Measurements from ENCODE around the gene USP48. TPM values are rescaled to one million over a fixed set of nuclear protein-coding genes. Genes with fewer than 3 reads are reported as not detected.

USP48 gene
- total RNA-seq, 1 experiment from 2014 or later: 19.8 TPM

DNA sequence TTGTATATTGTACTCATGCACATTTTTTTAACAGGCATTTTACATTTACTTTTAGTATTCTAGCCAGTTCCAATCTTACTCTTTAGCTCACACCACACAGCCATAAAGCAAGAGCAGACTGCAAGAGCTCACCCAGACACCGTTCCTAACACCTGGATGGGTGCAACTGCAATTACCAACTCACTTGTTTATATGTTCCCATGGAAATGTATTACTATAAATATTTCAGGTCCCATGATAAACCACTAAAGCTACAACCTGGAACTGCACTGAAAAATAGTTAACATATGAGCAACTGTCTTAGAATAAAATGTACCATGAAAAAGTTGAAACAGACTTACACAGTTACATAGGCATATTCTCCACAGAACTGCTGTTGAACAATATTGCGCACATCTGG, 30.8 kb downstream of the USP48 start:
- DNase-seq (ENCODE audit: extremely low read depth, low read depth): no peak

DNA sequence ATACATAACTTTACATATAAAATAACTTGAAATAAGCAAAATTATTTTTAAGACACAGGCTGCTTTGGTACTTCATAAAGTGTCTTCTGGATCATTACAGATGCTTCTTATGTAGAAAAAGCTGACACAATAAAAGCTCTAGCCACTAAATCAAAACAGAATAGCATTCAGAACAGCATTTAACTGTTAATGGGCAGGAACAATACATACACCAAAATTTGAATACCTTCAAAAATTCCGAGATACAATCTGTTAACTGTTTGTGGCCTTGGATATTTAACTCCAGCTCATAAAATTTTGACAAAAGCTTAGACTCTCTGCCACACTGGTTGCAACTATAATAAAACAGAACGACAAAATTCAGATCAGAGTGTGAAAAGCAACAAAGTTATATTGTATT, 31.7 kb downstream of the USP48 start:
- DNase-seq (ENCODE audit: extremely low read depth, low read depth): no peak

DNA sequence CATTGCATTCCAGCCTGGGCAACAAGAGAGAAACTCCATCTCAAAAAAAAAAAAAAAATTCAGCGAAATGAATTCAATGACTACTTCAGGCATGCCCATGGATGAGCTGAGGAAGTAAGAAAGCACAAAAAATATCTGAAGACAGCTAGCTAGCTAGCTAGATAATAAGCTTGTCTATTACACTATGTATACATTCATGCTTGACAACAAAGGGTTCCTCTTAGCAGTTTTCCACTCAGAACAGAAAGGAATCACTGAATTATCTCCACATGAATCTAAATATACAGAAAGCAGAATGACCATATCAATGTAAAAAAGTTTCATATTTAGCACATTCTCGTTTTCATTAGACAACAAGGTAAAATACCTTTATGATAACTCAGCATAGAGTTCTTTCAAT, 32.1 kb downstream of the USP48 start:
- DNase-seq (ENCODE audit: extremely low read depth, low read depth): no peak

DNA sequence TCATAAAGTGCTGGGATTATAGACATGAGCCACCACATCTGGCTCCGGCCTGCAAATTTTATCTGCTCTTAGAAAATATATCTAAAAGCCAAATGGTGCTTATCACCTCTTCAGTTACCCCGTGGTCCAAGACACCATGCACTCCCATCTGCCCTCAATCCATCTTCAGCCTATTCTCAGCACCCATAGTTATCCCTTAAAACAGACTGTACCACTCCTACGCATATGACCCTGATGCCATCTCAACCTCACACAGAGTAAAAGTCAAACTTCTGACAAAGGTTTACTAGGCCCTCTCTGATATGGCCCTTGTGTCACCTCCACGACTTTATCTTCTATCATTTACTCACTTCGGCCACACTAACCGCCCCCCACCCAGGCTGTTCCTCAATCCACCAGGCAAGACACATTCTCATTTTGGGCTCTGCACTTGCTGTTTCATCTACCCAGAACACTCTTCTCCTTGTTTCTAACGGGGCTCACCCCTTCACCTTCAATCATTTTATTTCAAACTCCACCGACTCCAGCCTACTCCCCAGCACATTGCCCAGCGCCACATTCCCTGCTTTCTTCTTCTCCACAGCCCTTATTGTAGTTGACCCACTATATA, 33.0 kb downstream of the USP48 start:
- no peak for DNase-seq (ENCODE audit: extremely low read depth, low read depth)

DNA sequence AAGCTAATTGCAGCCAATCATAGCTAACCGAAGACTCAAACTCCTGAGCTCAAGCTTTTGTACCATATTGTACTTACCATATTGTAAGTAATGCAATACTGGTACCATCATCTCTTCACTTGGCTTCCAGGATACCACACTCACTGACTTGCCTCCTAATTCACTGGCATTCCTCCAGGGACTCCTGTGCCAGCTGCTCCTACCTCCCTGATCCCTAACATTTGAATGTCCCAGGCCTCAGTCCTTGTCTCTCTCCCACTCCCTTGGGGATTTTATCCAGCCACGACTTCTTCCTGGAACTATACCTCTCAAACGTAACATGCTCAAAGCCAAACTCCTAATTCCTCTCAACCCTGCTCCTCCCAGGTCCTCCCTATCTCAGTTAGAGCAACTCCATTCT, 33.8 kb downstream of the USP48 start:
- no peak for DNase-seq (ENCODE audit: extremely low read depth, low read depth)

DNA sequence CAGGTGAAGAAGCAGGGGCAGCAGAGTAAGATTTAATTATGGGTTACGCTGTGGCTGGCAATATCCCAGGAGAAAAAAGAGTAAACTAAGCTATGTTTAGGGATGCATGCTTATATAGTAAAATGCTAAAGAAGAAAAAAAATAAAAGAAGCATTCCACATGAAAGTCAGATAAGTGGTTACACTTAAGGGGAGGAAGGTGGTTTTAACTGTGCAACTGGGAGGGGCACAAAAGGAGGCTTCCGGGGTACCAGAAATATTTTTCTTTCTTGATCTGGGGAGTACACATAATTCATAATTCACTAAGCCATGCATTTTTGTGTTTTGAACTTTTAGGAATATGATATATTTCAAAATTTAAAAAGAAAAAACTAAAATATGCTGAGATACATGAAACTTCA, 39.5 kb downstream of the USP48 start:
- no peak for DNase-seq (ENCODE audit: extremely low read depth, low read depth)

DNA sequence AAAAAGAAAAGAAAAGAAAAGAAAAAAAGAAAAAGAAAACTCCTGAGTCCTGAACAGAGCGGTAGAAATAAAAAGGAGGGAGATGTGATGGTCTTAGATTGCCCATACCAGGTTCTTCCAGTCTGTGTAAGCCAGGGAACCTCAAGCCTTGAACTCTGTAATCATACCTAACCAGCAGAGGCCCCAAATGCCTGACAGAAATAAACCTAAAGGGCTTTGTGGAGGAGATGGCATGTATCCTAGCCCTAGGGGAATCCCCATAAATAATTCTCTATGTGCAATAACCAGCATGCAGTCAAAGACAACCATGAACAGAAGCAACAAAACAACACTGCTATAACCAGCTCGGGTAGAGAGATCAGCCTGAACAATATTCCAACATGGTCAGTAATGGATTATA, 40.4 kb downstream of the USP48 start:
- no peak for DNase-seq (ENCODE audit: extremely low read depth, low read depth)

DNA sequence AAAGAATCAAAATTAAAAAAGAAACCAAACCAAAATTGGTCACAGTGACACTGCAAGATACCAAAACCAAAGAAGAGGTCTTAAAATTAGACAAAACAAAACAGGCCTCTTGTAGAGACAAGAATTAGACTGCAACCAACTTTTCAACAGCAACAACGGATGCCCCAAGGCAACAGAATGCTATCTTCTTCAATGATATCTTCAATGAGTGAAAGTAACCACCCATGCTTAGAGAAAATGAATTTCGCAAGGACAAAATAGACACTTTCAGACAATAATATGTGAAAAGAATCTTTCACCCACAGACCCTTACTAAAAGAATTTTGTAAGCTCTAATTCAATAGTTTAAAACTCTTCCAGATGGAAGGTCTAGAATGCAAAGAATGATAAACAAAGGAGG, 41.7 kb downstream of the USP48 start:
- no peak for DNase-seq (ENCODE audit: extremely low read depth, low read depth)

DNA sequence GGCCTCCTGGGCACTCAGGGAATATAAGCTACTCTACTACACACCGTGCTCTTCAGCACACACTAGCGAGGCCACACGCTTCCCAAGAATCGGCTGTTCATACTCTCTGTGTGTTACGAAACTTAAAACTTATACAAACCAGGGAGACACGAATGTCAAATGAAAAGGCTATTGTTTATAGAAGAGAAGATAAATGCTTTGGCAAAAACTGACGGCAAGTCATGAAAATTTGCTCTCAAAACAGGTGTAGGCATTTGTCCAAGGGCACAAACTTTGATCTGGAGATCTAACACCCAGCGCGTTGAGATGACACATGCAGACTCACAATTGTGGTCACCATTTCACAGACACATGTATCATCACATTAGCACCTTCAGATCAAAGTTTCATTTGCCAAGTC, 46.1 kb downstream of the USP48 start:
- no peak for DNase-seq (ENCODE audit: extremely low read depth, low read depth)

DNA sequence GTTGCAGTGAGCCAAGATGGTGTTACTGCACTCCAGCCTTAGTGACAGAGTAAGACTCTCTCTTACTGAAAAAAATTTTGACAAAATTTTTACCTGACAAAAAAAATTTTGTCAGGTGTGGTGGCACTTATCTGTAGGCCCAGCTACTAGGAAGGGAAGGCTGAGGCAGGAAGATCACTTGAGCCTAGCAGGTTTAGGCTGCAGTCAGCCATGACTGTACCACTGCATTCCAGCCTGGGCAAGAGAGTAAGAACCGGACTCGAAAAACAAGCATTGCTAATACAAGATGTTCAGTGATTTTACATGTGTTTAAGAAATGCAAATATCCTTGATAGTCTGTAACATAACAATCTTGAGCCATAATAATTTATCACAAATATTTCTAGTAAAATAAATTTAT, 46.9 kb downstream of the USP48 start:
- no peak for DNase-seq (ENCODE audit: extremely low read depth, low read depth)

DNA sequence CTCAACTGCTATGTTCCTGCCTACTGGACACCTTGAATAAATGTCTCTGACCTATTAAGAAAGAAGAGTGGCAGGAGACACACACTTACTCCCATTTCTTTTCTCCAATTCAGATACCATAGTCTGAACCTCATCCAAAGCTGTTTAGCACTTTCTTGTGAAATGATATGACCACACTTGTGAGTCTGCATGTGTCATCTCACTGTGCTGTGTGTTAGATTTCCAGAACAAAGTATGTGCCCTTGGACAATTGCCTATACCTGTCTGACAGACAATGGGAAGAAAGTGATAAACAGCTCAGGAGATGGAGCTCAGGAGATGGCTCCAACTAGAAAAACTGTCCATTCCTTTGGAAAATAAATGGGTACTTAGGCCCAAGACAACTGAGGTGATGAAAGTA, 48.4 kb downstream of the USP48 start:
- no peak for DNase-seq (ENCODE audit: extremely low read depth, low read depth)

DNA sequence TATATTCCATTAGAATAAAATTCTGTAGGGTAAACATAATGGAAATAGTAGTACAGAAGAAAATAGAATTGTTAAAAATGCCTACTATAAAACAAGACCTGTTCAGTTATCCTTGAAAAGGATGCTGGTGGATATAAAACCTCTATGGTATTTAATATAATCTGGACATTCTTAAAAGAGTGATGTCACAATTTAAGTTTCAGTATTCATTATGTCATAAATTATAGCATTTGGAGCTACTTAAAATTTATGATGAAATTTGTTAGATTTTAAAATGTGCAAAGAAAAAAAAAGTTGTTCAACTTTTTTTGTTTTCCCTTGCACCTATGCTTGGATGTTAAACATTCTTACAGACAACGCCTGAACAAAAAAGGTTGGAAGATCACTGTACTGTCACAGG, 50.3 kb downstream of the USP48 start:
- no peak for DNase-seq (ENCODE audit: extremely low read depth, low read depth)

DNA sequence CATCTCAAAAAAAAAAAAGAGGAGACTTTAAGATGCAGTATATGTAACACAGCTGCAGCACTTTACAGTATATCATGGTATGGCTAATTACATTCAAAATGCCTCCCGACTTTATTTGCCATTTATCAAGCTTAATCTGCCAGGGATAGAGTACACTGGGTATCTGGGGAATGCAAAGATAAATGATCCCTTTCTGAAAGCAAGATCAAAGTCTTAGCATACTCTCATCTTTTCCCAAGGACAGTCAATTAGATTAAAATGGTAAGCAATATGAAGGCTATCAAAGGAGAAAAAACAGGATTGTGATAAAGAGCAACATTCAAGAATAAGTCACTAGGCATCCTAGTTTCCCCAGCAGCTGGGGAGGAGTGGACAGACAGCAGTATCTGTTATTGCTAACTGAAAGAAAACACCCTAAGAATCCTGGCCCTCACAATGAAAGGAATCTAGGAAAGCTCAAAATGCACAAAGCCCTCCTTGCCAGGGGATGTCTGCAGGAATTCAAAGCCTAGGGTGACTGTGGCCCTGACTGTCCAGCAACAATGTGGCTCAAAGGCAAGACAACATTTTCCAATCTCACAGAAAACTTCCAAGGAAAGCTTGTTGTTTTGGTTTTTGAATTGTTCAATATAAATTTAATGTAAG, 57.1 kb downstream of the USP48 start:
- DNase-seq (ENCODE audit: extremely low read depth, low read depth): no peak

DNA sequence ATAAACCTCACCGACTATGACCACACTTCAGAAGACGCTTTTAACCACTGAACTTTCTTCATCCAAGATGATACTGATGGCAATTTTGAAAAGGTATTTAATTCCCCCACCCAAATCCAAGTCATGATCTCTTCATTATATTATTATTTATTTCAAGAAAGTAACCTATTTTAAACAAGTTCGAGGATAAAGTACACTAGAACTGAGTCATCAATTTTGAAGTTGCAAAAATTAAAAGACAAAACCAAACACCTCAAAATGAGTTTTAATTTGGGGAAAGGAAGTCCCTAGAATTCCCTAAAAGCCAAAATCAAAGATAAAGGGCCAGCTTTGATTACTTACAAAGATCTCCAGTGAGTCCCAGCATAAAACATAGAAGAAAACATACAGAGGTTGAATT, 58.4 kb downstream of the USP48 start:
- DNase-seq (ENCODE audit: extremely low read depth, low read depth): no peak

DNA sequence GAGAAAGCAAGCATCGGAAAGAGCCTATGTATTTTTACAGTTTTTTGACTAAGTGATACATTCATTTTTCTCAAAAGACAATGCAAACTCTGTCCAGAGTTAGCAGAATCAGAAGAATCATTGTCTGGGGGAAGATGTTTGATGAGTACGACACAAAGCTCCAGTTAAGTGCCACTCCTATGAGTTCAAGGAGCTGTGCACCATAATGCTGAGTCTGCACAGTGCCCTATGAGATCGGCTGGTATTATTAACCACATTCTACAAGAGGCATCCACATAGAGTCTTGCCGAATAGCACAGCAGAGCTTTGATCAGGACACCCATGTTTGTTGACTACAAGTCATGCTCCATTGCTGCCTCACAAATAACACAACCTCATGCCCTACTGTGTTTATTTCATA, 58.9 kb downstream of the USP48 start:
- DNase-seq (ENCODE audit: extremely low read depth, low read depth): no peak

DNA sequence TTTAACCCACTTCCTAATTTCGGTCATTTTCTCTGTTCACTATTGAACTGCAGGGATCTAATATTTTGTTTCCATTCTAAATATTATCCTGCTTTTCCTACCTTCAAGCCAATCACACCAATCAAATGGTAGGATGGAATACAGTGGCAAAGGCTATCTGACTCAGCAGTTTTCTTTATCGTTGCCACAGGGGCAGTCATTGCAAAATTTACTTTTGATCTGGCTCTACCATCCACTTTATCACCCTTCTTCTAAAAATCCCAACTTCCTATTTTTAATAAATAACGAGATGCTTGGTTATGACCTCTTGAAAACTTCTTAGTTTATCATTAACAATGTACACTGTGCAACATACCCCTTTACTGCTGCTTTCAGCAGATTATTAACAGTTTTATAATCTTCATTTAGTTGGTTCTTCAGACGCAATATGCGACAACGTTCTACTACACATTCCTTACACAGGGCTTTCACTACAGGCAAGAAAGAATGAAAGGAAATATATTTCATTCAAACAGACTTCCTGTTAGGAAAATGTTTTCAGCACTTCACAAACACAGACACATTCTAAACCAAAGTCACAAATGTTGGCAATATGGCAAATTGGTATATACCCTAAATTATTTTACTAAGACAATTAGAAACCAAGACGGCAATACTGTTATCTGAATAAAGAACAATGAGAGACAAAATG, 61.5 kb downstream of the USP48 start:
- DNase-seq (ENCODE audit: extremely low read depth, low read depth): no peak

DNA sequence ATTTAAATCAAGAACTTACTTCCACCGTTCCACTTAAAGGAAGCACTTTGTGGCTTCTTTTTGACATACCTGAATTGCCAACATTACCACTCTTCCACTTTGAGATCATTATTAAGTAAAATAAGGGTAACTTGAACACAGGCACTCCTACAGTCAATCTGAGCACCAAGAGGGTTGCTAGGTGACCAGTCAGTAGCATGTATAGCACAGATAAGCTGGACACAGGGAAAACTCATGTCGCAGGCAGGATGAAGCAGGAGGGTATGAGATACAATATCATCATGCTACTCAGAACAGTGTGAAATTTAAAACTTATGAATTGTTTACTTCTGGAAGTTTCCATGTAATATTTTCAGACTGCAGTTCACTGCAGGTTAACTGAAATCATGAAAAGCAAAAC, 66.8 kb downstream of the USP48 start:
- no peak for DNase-seq (ENCODE audit: extremely low read depth, low read depth)

DNA sequence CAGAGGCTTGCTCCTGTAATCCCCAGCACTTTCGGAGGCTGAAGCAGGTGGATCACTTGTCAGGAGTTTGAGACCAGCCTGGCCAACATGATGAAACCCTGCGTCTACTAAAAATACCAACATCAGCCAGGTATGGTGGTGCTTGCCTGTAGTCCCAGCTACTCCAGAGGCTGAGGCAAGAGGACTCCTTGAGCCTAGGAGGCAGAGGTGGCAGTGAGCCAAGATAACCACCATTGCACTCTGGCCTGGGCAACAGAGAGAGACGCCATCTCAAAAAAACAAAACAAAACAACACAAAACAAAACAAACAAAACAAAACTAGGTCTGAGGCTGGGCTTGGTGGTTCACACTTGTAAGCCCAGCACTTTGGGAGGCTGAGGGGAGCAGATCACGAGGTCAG, 75.1 kb downstream of the USP48 start:
- DNase-seq (ENCODE audit: extremely low read depth, low read depth): no peak

DNA sequence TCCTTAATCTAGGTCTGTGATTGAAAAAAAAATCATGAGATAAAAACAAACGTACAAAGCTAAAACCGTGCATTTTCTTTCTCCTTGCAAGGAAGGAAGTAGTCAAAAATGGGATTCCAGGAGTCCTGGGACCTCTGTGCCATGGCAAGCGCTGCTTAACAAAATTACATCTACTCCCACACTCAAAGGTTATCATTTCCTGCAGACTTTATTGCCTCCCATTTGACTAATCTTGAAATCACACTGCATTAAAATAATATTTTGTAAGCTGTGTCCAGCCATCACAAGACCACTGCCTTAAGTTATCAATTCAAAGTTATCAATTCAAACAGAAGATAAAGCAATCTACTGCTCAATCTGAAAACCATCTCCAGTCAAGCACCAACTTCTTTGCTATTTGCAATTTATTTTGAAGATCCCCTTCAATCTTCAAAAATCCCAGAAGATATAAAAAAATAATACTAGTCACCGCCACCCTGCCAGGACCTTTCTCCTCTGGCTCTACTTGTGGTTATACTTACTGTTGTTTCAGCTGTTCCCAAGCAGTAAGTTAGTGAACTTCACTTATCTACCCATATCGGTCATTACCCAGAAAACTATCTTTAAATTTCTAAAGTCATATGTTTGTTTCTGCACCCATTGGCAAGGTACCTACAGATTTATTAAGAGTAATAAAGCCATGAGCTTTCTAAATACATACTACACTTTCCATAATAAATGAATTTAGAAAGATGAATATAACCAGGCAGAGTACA, 75.7 kb downstream of the USP48 start:
- no peak for DNase-seq (ENCODE audit: extremely low read depth, low read depth)

DNA sequence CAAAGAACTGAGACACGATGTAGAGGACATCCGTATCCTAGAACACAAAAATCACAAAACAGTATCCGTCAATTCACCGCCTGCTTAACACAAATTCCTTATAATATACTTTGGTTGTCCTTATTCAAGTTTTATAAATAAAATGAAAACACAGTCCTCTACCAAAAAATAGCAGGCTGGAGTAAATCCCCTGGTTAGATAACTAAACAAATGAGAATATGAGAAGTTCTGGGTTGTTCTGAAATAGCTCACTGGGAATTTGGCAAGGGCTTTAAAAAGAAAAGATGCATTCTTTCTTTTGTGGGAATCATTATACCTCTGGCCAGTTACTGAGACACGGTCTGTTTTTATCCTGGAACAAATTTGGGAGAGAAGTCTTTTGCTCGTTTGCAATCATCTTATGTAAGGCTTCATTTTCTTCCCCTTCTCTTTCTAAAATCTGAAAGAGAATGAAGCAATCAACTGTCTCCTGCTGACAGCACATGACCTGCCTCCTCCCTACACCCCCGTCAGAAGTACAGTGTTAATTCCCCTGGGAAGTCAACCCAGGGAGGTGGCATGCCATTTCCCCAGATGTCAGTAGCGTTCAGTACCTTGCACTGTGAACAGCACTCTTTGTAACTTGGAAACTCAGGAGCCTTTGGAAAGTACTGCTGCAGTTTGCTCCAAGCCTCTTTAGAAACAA, 76.7 kb downstream of the USP48 start:
- peak; percentile 15 for DNase-seq (ENCODE audit: extremely low read depth, low read depth)

Measured in NCI-H460 (cell line).